ENCODE measurements around the gene ST13. TPM values are rescaled to one million over a fixed set of nuclear protein-coding genes. Genes with fewer than 3 reads are reported as not detected.

The ST13 gene
- total and polyA plus RNA-seq, 9 of the 15 experiments (the other 6 are each of a cell fraction or from before 2014, with no cell fraction given): 53.6 to 311 (median 195) TPM

DNA sequence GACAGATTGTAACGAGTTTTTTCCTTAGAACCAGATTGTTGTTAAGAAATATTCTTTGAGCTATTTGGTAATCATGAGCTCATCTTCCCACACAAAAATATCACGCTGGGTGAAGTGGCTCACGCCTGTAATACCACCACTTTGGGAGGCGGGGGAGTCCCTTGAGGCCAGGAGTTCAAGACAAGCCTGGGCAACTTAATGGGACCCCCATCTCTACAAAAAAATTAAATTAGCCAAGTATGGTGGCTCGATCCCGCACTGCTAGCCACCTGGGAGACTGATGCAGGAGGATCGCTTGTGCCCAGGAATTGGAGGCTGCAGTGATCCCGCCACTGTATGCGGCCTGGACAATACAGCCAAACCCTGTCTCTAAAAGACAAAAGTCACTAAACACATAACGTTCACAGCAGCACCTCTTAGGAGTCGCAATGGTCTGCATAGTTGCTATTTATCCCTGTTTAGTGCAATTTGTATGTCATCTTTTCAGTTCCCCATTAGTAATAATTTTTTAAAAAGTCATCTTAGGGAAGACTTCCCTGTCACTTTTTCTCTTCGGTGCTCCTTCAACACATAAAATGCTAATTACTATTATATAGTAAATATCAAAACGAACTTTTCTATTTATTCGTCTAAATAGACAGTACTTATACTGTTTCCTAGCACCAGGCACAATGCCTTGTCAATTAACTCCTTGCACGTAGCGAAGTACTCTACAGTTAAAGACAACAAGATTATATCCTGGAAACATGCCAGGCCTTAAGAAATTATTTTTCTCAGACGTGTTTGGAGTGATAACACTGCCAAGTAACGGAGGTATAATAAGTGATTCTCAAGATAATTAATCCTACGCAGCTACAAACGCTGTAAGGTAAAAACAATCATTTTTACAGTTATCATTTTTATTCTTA, 1.1 kb downstream of the ST13 start:
- TSS peak; percentile 35 for BruUV-seq (replicated peaks)
- WGBS (ENCODE audit: insufficient coverage, low coverage, missing lambda C conversion rate): under 1% methylated on average over 19 of the region's 20 CpGs
- FAIRE-seq: no peak
- Histone ChIP-seq H3K36me3 (ENCODE audit: control insufficient read depth, insufficient read depth, low read length) (peaks cover 41% of the 10 kb centered on the region), H3K9me3 (replicated peaks; ENCODE audit: control insufficient read depth, insufficient read depth, low read depth, low read length) (no peaks in the 10 kb centered on the region), H2AFZ (ENCODE audit: low read depth, low read length) (no peak overlapping the region), H3K27me3 (ENCODE audit: control insufficient read depth in 2 of 2, insufficient read depth in 2 of 2, low read length in 2 of 2) (no peaks in the 10 kb centered on the region), H3K79me2 (ENCODE audit: control insufficient read depth, insufficient read depth, low read length) (peaks cover 96% of the 10 kb centered on the region), H3K4me2 (ENCODE audit: insufficient read depth, low read length) (peak overlapping the region; percentile 88), H3K4me1 (replicated peaks in 1 of 2; ENCODE audit: control insufficient read depth in 2 of 2, insufficient read depth in 2 of 2, low read length in 2 of 2) (peaks cover 7 to 10% of the 10 kb centered on the region in 2 experiments; a peak in 3 of 5 replicates), H3K27ac (ENCODE audit: extremely low read depth, low read depth, low read length) (peak overlapping the region; percentile 95), H3K9ac (ENCODE audit: insufficient read depth in 1 of 2, low read depth in 2 of 2, low read length in 2 of 2) (peak overlapping the region; percentile 91 to 94), H3K4me3 (peak overlapping the region; percentile 88), H3K9me1 (ENCODE audit: control insufficient read depth, insufficient read depth, low read length) (no peaks in the 10 kb centered on the region), H4K20me1 (replicated peaks; ENCODE audit: control insufficient read depth, insufficient read depth, low read length) (no peaks in the 10 kb centered on the region; the same call in 1 of the 2 replicates)
- DNase-seq (ENCODE audit: extremely low read depth in 1 of 4, low spot score in 3 of 4): peak in 1 of 4 experiments; percentile 47
- ChIA-PET CTCF (ENCODE audit: low intra/inter-chr PET ratio) (no interaction called here), POLR2A (interaction anchor here (0.5 to 2.8 kb wide), 5 partner anchors 11 to 659 kb away, joined by 3 to 11 read pairs (median 3); no protein-coding TSS in a partner anchor)
- intact Hi-C loops (cut with micrococcal nuclease): loop anchor here (5.0 kb wide), 1 partner anchor 38 kb away; the partner anchor contains the start of gene SLC25A17
- in situ Hi-C loops (cut with MboI): no loop called here
- peak; percentile 8 for ATAC-seq
- TF ChIP-seq NFIC (IDR thresholded peaks at IDR 0.05) (peak; percentile 78), SMARCE1 (IDR thresholded peaks at IDR 0.05) (peak; percentile 15; the same call in 1 of the 2 replicates), MCM7 (IDR thresholded peaks at IDR 0.05) (no peak), ZNF165 (CRISPR knock-in tag; IDR thresholded peaks at IDR 0.05; ENCODE audit: borderline replicate concordance) (no peak), KDM1A (IDR thresholded peaks at IDR 0.05) (no peak), TBP (optimal IDR thresholded peaks at IDR 0.05; ENCODE audit: low read depth, low read length) (peak; percentile 27), MYC (IDR thresholded peaks at IDR 0.05; ENCODE audit: low read depth, low read length) (no peak), MYC (CRISPR knock-in tag; IDR thresholded peaks at IDR 0.05; ENCODE audit: borderline replicate concordance, low read depth) (no peak), SRSF3 (IDR thresholded peaks at IDR 0.05; ENCODE audit: insufficient read depth, low read length) (no peak), SIN3A (IDR thresholded peaks at IDR 0.05; ENCODE audit: borderline replicate concordance in 2 of 2, control insufficient read depth in 1 of 2, low read depth in 2 of 2, low read length in 2 of 2) (0 out of 4 replicates have a peak, but pooled peaks of 1 of the 2 experiments have one; percentile 49), CREB1 (IDR thresholded peaks at IDR 0.05) (no peak), CREB1 (CRISPR knock-in tag; IDR thresholded peaks at IDR 0.05) (no peak), ZFX (CRISPR knock-in tag; IDR thresholded peaks at IDR 0.05) (peak; percentile 37; the same call in 1 of the 2 replicates)
- TF ChIP-seq, protein P1, sequence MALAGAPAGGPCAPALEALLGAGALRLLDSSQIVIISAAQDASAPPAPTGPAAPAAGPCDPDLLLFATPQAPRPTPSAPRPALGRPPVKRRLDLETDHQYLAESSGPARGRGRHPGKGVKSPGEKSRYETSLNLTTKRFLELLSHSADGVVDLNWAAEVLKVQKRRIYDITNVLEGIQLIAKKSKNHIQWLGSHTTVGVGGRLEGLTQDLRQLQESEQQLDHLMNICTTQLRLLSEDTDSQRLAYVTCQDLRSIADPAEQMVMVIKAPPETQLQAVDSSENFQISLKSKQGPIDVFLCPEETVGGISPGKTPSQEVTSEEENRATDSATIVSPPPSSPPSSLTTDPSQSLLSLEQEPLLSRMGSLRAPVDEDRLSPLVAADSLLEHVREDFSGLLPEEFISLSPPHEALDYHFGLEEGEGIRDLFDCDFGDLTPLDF (CRISPR knock-in tag; IDR thresholded peaks at IDR 0.05): no peak
- TF ChIP-seq, protein P2, sequence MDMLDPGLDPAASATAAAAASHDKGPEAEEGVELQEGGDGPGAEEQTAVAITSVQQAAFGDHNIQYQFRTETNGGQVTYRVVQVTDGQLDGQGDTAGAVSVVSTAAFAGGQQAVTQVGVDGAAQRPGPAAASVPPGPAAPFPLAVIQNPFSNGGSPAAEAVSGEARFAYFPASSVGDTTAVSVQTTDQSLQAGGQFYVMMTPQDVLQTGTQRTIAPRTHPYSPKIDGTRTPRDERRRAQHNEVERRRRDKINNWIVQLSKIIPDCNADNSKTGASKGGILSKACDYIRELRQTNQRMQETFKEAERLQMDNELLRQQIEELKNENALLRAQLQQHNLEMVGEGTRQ (CRISPR knock-in tag; IDR thresholded peaks at IDR 0.05): no peak
- TF ChIP-seq, protein P3, sequence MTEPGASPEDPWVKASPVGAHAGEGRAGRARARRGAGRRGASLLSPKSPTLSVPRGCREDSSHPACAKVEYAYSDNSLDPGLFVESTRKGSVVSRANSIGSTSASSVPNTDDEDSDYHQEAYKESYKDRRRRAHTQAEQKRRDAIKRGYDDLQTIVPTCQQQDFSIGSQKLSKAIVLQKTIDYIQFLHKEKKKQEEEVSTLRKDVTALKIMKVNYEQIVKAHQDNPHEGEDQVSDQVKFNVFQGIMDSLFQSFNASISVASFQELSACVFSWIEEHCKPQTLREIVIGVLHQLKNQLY (CRISPR knock-in tag; conservative IDR thresholded peaks at IDR 0.05): no peak
- TF ChIP-seq, protein P4, sequence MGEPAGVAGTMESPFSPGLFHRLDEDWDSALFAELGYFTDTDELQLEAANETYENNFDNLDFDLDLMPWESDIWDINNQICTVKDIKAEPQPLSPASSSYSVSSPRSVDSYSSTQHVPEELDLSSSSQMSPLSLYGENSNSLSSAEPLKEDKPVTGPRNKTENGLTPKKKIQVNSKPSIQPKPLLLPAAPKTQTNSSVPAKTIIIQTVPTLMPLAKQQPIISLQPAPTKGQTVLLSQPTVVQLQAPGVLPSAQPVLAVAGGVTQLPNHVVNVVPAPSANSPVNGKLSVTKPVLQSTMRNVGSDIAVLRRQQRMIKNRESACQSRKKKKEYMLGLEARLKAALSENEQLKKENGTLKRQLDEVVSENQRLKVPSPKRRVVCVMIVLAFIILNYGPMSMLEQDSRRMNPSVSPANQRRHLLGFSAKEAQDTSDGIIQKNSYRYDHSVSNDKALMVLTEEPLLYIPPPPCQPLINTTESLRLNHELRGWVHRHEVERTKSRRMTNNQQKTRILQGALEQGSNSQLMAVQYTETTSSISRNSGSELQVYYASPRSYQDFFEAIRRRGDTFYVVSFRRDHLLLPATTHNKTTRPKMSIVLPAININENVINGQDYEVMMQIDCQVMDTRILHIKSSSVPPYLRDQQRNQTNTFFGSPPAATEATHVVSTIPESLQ (CRISPR knock-in tag; IDR thresholded peaks at IDR 0.05): no peak

Measured in K562 (cell line).